Measurements from ENCODE around the gene ACVR1.

Gene ACVR1

GRCh38 chr2:157783245-157783644, 92.9 kb downstream of the ACVR1 start:
- DNase-seq (ENCODE audit: low read depth), result no peak
- TF ChIP-seq CTCF (IDR thresholded peaks at IDR 0.05; ENCODE audit: insufficient read depth, low read depth, low read length, missing control alignments), result no peak
- no peak overlapping the region for H3K4me3 ChIP-seq (ENCODE audit: low read depth, low read length)

GRCh38 chr2:157782057-157782845, 93.9 kb downstream of the ACVR1 start:
- no peak for DNase-seq (ENCODE audit: low read depth)
- no peak for TF ChIP-seq CTCF (IDR thresholded peaks at IDR 0.05; ENCODE audit: insufficient read depth, low read depth, low read length, missing control alignments)
- no peak overlapping the region for H3K4me3 ChIP-seq (ENCODE audit: low read depth, low read length)

GRCh38 chr2:157780211-157780610, 95.9 kb downstream of the ACVR1 start:
- TF ChIP-seq CTCF (IDR thresholded peaks at IDR 0.05; ENCODE audit: insufficient read depth, low read depth, low read length, missing control alignments), result no peak
- no peak overlapping the region for H3K4me3 ChIP-seq (ENCODE audit: low read depth, low read length)
- DNase-seq (ENCODE audit: low read depth), result no peak

- no peak overlapping the region for H3K4me3 ChIP-seq (ENCODE audit: low read depth, low read length)
- no peak for TF ChIP-seq CTCF (IDR thresholded peaks at IDR 0.05; ENCODE audit: insufficient read depth, low read depth, low read length, missing control alignments)
- DNase-seq (ENCODE audit: low read depth), result no peak
These were observed 96.3 kb downstream of the ACVR1 start for GRCh38 chr2:157779794-157780193.

GRCh38 chr2:157777427-157777826, 98.7 kb downstream of the ACVR1 start:
- TF ChIP-seq CTCF (IDR thresholded peaks at IDR 0.05; ENCODE audit: insufficient read depth, low read depth, low read length, missing control alignments), result peak; percentile 35
- no peak overlapping the region for H3K4me3 ChIP-seq (ENCODE audit: low read depth, low read length)
- peak; percentile 48 for DNase-seq (ENCODE audit: low read depth)

- no peak for DNase-seq (ENCODE audit: low read depth)
- no peak for TF ChIP-seq CTCF (IDR thresholded peaks at IDR 0.05; ENCODE audit: insufficient read depth, low read depth, low read length, missing control alignments)
These were observed 104.9 kb downstream of the ACVR1 start for GRCh38 chr2:157771234-157771633.

GRCh38 chr2:157769856-157770255, 106.3 kb downstream of the ACVR1 start:
- no peak for TF ChIP-seq CTCF (IDR thresholded peaks at IDR 0.05; ENCODE audit: insufficient read depth, low read depth, low read length, missing control alignments)
- H3K4me3 ChIP-seq (ENCODE audit: low read depth, low read length), result no peak overlapping the region
- no peak for DNase-seq (ENCODE audit: low read depth)

More at GRCh38 chr2:157771234-157771633, 104.9 kb downstream of the ACVR1 start:
- H3K4me3 ChIP-seq (ENCODE audit: low read depth, low read length), result no peak overlapping the region

Measured in GM12865 (cell line).